Uterus (tissue), 4 donors: ENCODE results near the gene AUTS2. TPM values are rescaled to one million over a fixed set of nuclear protein-coding genes. Genes with fewer than 3 reads are reported as not detected.
A peak's percentile ranks its signal among the peaks of the same experiment; 100 is the strongest.

Source experiments
- DNase-seq, 2 donors: peaks; one replicate each; pipeline ENCODE4 v3.0.0-alpha.2; 2019 to 2020
- H3K27ac ChIP-seq, 2 donors: fragments of 200-600 bp; sonication (generic); 1 replicate in 1 of 2; 2 replicates in 1 of 2; pipeline ENCODE4 v1.5.1; 2016 to 2018
- H3K27me3 ChIP-seq, 2 donors: fragments of 200-600 bp; sonication (generic); one replicate each; pipeline ENCODE4 v1.5.1; 2018 to 2019; ENCODE audit warnings: control low read depth in 1 of 2
- H3K36me3 ChIP-seq, 2 donors: fragments of 200-600 bp; sonication (generic); one replicate each; pipeline ENCODE4 v1.5.1; 2019; ENCODE audit warnings: control low read depth in 1 of 2
- H3K4me1 ChIP-seq, 2 donors: fragments of 200-600 bp; sonication (generic); one replicate each; pipeline ENCODE4 v1.5.1; 2018 to 2019; ENCODE audit warnings: control low read depth in 1 of 2
- H3K4me3 ChIP-seq, 2 donors: fragments of 200-600 bp; sonication (generic); 1 replicate in 1 of 2; 2 replicates in 1 of 2; pipeline ENCODE4 v1.5.1; 2018 to 2019; ENCODE audit warnings: mild to moderate bottlenecking in 1 of 2
- H3K9me3 ChIP-seq, 2 donors: fragments of 200-600 bp; sonication (generic); one replicate each; pipeline ENCODE4 v1.5.1; 2019; ENCODE audit warnings: control low read depth in 1 of 2
- POLR2A ChIP-seq, 2 donors: fragments of 450-650 bp; IDR thresholded peaks; one replicate each; pipeline ENCODE4 v1.6.1; 2016; ENCODE audit warnings: antibody characterized with exemption in 2 of 2, mild to moderate bottlenecking in 1 of 2, moderate library complexity in 1 of 2
- intact Hi-C: fragments of 100-400 bp; cut with DNase I; formaldehyde crosslinking; loops from one replicate; pipeline ENCODE4 v1.15.1; 2023; ENCODE audit warnings: low total_unique reads
- total RNA-seq, 4 donors: library from RNA; depleted of rRNA in 3 of 4; stranded (reverse); fragments of >200 nt in 3 of 4; gene quantifications; one replicate each; pipeline versions ENCODE4 v1.1.0 to v1.2.4, GENCODE V29; 2014 to 2023
- TF ChIP-seq, protein P1 (sequence below), 4 experiments: fragments of 200-600 bp in 2 of 4; fragments of 450-650 bp in 2 of 4; sonication (generic) in 2 of 4; IDR thresholded peaks; one replicate each; pipeline ENCODE4 v1.5.1; 2016 to 2019; ENCODE audit warnings: antibody characterized with exemption in 4 of 4, mild to moderate bottlenecking in 2 of 4, moderate library complexity in 1 of 4
- donor health status: DM: yes; HTN: yes; CAD: no.

AUTS2 gene
- total RNA-seq, 4 donors from 2014 or later, result 10.5 to 58.2 (median 30.0) TPM

DNA sequence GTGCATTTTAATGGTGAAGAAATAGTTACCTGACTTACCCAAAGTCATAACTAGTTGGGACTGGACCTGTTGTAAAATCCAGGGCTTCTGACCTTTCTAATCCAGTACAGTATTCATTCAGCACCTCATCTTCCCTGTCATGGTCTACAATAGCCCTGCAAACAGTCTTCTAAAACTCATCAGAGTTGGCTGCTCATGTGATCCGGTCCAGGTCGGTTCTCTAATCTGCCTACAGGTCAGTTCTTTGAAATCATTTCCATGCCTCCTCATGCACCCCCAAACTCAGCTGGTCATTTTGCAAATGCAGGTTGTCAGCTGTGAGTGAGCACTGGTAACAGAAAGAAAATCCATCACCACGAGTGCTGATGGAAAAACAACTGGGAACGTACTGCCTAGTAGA, 1082.0 kb downstream of the AUTS2 start:
- Histone ChIP-seq H3K27ac (no peak overlapping the region), H3K4me3 (no peak overlapping the region), H3K9me3 (no peaks in the 10 kb centered on the region), H3K4me1 (no peaks in the 10 kb centered on the region), H3K27me3 (no peaks in the 10 kb centered on the region), H3K36me3 (no peaks in the 10 kb centered on the region)
- intact Hi-C loops, result no loop called here
- no peak for TF ChIP-seq POLR2A (IDR thresholded peaks at IDR 0.05)
- TF ChIP-seq, protein P1, sequence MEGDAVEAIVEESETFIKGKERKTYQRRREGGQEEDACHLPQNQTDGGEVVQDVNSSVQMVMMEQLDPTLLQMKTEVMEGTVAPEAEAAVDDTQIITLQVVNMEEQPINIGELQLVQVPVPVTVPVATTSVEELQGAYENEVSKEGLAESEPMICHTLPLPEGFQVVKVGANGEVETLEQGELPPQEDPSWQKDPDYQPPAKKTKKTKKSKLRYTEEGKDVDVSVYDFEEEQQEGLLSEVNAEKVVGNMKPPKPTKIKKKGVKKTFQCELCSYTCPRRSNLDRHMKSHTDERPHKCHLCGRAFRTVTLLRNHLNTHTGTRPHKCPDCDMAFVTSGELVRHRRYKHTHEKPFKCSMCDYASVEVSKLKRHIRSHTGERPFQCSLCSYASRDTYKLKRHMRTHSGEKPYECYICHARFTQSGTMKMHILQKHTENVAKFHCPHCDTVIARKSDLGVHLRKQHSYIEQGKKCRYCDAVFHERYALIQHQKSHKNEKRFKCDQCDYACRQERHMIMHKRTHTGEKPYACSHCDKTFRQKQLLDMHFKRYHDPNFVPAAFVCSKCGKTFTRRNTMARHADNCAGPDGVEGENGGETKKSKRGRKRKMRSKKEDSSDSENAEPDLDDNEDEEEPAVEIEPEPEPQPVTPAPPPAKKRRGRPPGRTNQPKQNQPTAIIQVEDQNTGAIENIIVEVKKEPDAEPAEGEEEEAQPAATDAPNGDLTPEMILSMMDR (IDR thresholded peaks at IDR 0.05), result no peak
- no peak for DNase-seq

DNA sequence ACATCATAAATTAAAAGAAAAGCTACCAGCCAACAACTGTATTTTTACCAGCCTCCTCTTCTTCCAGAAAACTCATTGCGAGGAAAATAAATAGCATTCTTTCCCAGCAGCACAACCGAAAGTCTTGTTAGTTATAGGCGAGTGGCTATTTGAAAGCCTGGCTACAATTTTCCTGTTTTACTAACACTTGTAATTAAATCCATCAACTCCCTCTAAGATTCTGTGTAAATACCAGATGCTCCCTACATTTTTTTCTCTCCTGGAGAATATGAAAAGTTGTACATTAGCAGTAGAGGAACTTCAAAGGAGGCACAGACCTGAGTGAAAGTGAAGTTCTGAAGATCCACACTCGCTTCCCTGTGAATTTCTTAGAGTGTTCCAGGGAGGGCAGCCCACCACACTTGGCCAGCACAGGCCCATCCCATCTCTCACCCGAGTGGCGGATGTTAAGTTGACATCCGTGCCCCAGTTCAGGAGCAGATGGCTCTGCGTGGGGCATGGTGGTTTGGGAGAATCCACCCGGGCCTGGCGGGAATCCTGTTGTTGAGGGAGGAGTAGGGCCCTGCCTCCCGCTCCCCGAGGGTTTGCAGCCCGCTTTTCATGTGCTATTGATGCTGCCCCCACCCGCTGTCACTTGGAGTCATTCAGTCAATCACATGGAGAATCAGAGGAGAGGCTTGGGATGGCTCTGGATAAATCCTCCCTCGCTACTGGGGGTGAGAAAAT, 1082.6 kb downstream of the AUTS2 start:
- H3K27me3 ChIP-seq, result no peaks in the 10 kb centered on the region
- no peak for DNase-seq
- intact Hi-C loops, result no loop called here
- TF ChIP-seq, protein P1 (IDR thresholded peaks at IDR 0.05), result no peak
- H3K9me3 ChIP-seq, result no peaks in the 10 kb centered on the region
- no peaks in the 10 kb centered on the region for H3K36me3 ChIP-seq
- H3K27ac ChIP-seq, result no peak overlapping the region
- H3K4me3 ChIP-seq, result no peak overlapping the region
- no peaks in the 10 kb centered on the region for H3K4me1 ChIP-seq

DNA sequence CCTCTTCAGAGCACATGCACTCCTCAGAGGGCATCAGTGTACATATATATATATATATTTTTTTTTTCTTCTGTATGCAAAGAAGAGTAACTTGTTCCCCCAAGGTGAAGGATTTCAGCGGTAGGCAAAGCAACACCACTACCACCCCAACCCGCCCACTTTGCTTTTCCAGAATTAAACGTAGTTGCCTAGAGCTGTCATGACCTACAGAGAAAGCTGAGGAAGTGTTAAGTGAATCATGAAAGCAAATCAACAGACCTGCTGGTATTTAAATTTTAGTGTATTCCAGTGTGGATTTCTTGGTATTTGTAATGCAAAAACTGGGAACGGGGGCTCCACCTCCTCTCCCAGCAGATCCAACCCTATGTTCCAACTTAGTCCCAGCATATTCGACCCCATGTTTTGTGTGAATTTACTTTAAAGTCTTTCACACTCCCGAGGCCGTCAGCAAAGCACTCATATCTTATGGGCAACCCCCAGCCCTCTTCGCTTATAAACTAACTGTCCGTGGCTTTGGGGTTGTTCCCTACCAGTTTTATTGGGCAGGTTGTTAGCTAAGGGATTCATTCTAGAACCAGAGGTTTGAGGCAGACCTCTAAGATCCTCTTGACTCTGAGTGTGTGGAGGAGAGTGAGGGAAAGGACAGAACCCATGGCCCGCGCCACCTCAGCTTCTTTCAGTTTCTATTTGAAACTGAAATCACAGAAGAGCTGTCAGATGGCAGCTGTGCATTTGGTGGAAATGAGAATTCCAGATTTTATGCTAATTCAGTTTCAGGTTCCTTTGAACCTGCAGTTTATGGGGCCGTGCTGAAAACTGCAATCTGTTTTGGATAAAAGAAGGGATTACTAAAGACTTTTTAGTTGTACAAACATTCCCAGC, 1083.4 kb downstream of the AUTS2 start:
- TF ChIP-seq POLR2A (IDR thresholded peaks at IDR 0.05), result no peak
- TF ChIP-seq, protein P1 (IDR thresholded peaks at IDR 0.05), result no peak
- Histone ChIP-seq H3K36me3 (no peaks in the 10 kb centered on the region), H3K27ac (no peak overlapping the region), H3K27me3 (no peaks in the 10 kb centered on the region), H3K4me3 (no peak overlapping the region), H3K4me1 (no peaks in the 10 kb centered on the region), H3K9me3 (no peaks in the 10 kb centered on the region)
- DNase-seq, result no peak
- intact Hi-C loops, result no loop called here

DNA sequence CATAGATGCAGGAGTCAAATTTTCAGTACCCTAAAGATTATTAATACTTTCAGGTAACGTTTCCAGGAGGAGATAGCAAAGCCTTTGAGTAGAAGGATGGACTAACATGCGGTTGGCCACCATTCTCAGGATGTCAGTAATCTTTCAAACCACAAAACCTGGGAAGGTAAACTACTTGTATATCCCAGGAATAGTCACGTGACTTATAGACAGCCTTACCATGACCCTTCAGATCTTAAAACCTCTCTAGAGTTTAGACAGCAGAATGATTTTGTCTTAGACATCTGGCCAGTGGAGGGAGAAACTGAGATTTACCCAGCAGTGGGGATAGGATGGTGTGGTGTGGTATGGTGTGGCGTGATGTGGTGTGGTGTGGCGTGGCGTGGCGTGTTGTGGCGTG, 1085.9 kb downstream of the AUTS2 start:
- no peaks in the 10 kb centered on the region for H3K9me3 ChIP-seq
- H3K27ac ChIP-seq, result no peak overlapping the region
- no peaks in the 10 kb centered on the region for H3K4me1 ChIP-seq
- H3K36me3 ChIP-seq, result no peaks in the 10 kb centered on the region
- TF ChIP-seq, protein P1 (IDR thresholded peaks at IDR 0.05), result no peak
- no peak for TF ChIP-seq POLR2A (IDR thresholded peaks at IDR 0.05)
- DNase-seq, result no peak
- H3K4me3 ChIP-seq, result no peak overlapping the region
- H3K27me3 ChIP-seq, result no peaks in the 10 kb centered on the region
- intact Hi-C loops, result no loop called here

DNA sequence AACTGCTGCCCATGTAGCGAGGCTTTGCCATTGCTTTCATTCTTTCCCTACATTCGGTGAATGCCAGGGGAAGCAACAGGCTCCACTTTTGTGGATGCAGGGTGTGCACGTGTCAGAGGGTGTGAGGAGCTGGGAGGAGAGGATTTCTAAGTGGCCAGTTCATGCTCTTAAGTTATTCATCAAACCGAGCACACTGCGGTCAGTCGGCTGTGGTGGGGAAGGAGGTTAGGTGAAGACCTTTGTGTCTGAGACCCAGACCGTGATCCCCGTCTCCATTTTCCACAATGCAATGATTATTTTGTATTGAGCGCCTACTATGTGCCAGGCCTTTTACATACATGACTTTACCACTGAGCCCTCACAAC, 1095.0 kb downstream of the AUTS2 start:
- H3K27ac ChIP-seq, result no peak overlapping the region
- intact Hi-C loops, result no loop called here
- peak overlapping the region; percentile 53 to 71 for H3K4me3 ChIP-seq

More for the DNA sequence above, 1095.0 kb downstream of the AUTS2 start:
- TF ChIP-seq, protein P1 (IDR thresholded peaks at IDR 0.05), result no peak
- TF ChIP-seq POLR2A (IDR thresholded peaks at IDR 0.05), result no peak
- Histone ChIP-seq H3K4me1 (no peaks in the 10 kb centered on the region), H3K27me3 (no peaks in the 10 kb centered on the region), H3K36me3 (no peaks in the 10 kb centered on the region), H3K9me3 (no peaks in the 10 kb centered on the region)
- DNase-seq, result no peak
